ENCODE measurements around the gene BRWD1.

Gene BRWD1

GRCh38 chr21:39344848-39345247 lies 31.4 kb upstream of the BRWD1 start:
- H3K4me3 ChIP-seq (replicated peaks in 1 of 2; ENCODE audit: low read depth in 2 of 2, low read length in 2 of 2): no peak overlapping the region
- TF ChIP-seq CTCF (IDR thresholded peaks at IDR 0.05; ENCODE audit: low read depth, low read length): no peak
- no peak for DNase-seq (ENCODE audit: low read depth in 2 of 2)

GRCh38 chr21:39341249-39341923 lies 28.0 kb upstream of the BRWD1 start:
- TF ChIP-seq CTCF (IDR thresholded peaks at IDR 0.05; ENCODE audit: low read depth, low read length): no peak
- DNase-seq (ENCODE audit: low read depth in 2 of 2): no peak
- no peak overlapping the region for H3K4me3 ChIP-seq (replicated peaks in 1 of 2; ENCODE audit: low read depth in 2 of 2, low read length in 2 of 2)

GRCh38 chr21:39340687-39341086 lies 27.3 kb upstream of the BRWD1 start:
- no peak overlapping the region for H3K4me3 ChIP-seq (replicated peaks in 1 of 2; ENCODE audit: low read depth in 2 of 2, low read length in 2 of 2)
- DNase-seq (ENCODE audit: low read depth in 2 of 2): no peak
- TF ChIP-seq CTCF (IDR thresholded peaks at IDR 0.05; ENCODE audit: low read depth, low read length): no peak

- H3K4me3 ChIP-seq (replicated peaks in 1 of 2; ENCODE audit: low read depth in 2 of 2, low read length in 2 of 2): no peak overlapping the region
- no peak for TF ChIP-seq CTCF (IDR thresholded peaks at IDR 0.05; ENCODE audit: low read depth, low read length)
These were observed 25.8 kb upstream of the BRWD1 start for GRCh38 chr21:39339231-39339630.

GRCh38 chr21:39336457-39337008 lies 23.1 kb upstream of the BRWD1 start:
- TF ChIP-seq CTCF (IDR thresholded peaks at IDR 0.05; ENCODE audit: low read depth, low read length): no peak
- DNase-seq (ENCODE audit: low read depth in 2 of 2): no peak
- no peak overlapping the region for H3K4me3 ChIP-seq (replicated peaks in 1 of 2; ENCODE audit: low read depth in 2 of 2, low read length in 2 of 2)

More at GRCh38 chr21:39339231-39339630, 25.8 kb upstream of the BRWD1 start:
- DNase-seq (ENCODE audit: low read depth in 2 of 2): no peak

GRCh38 chr21:39334611-39335010 lies 21.2 kb upstream of the BRWD1 start:
- no peak for TF ChIP-seq CTCF (IDR thresholded peaks at IDR 0.05; ENCODE audit: low read depth, low read length)
- DNase-seq (ENCODE audit: low read depth in 2 of 2): no peak
- no peak overlapping the region for H3K4me3 ChIP-seq (replicated peaks in 1 of 2; ENCODE audit: low read depth in 2 of 2, low read length in 2 of 2)
